HCT116 (cell line): ENCODE measurements around the gene UPK1B. TPM values are rescaled to one million over a fixed set of nuclear protein-coding genes. Genes with fewer than 3 reads are reported as not detected.

ENCODE experiments used
- ATAC-seq: fragments of 200-7000 bp; cut with Tn5 transposase; 2 replicates; pipeline ENCODE4 v1.9.1; 2020; ENCODE audit warnings: mild to moderate bottlenecking, moderate library complexity
- BruUV-seq: library from RNA; stranded (reverse); fragments of 400-500 nt; replicated peaks from 2 replicates; lab custom pipeline; 2021; lab: Mats Ljungman, UMichigan
- CTCF ChIA-PET: fragments of 300-600 bp; sonication (Branson Sonifier 250); formaldehyde crosslinking; loops from one replicate; lab custom pipeline; 2021; ENCODE audit warnings: antibody characterized with exemption; lab: Charles Lee
- POLR2A ChIA-PET: fragments of 300-600, 350-600 bp; sonication (Branson Sonifier 250); formaldehyde crosslinking; loops from one replicate; lab custom pipeline; 2021; ENCODE audit warnings: antibody characterized with exemption; lab: Charles Lee
- RAD21 ChIA-PET, 2 experiments: fragments of 300-600 bp; sonication (Branson Sonifier 250); formaldehyde crosslinking; loops; one replicate each; lab custom pipeline; 2023; ENCODE audit warnings: low total read pairs in 2 of 2; ENCODE audit not compliant: uncharacterized antibody in 2 of 2, unreplicated experiment in 2 of 2, low non-redundant PET in 1 of 2; lab: Charles Lee
- DNase-seq: peaks from one replicate; pipeline ENCODE4 v3.0.0-alpha.2; 2010; ENCODE audit warnings: low read depth, low spot score
- H2AFZ ChIP-seq: fragments of 200-600 bp; shearing (Covaris generic), sonication (generic); 2 replicates; pipeline ENCODE4 v1.6.1; 2017; ENCODE audit warnings: low read depth, mixed run types, mixed read lengths, antibody characterized with exemption, low read length; ENCODE audit not compliant: poor library complexity, severe bottlenecking
- H3K27ac ChIP-seq: 2 replicates; pipeline ENCODE4 v1.5.1; 2012; ENCODE audit warnings: low read depth, low read length
- H3K27me3 ChIP-seq: fragments of 200-600 bp; sonication (generic); 2 replicates; pipeline ENCODE4 v1.6.1; 2016; ENCODE audit warnings: mixed run types, low read length, mixed read lengths; ENCODE audit not compliant: insufficient read depth
- H3K36me3 ChIP-seq, 2 experiments: fragments of 200-500 bp in 1 of 2; fragments of 200-600 bp in 1 of 2; sonication (Bioruptor generic) in 1 of 2; sonication (generic) in 1 of 2; 2 replicates each; pipeline versions ENCODE4 v1.5.1 to v1.6.1; 2014 to 2016; ENCODE audit warnings: low read length in 2 of 2, inconsistent platforms in 1 of 2, mixed read lengths in 1 of 2, mixed run types in 1 of 2; ENCODE audit not compliant: insufficient read depth in 2 of 2, control insufficient read depth in 1 of 2
- H3K4me1 ChIP-seq, 2 experiments: fragments of 200-600 bp in 1 of 2; sonication (generic) in 1 of 2; 2 replicates each; pipeline versions ENCODE4 v1.5.1 to v1.6.1; 2012 to 2017; ENCODE audit warnings: low read length in 2 of 2, inconsistent platforms in 1 of 2, mild to moderate bottlenecking in 1 of 2, mixed read lengths in 1 of 2, mixed run types in 1 of 2, moderate library complexity in 1 of 2; ENCODE audit not compliant: insufficient read depth in 2 of 2, control insufficient read depth in 1 of 2
- H3K4me2 ChIP-seq: fragments of 200-600 bp; sonication (generic); 2 replicates; pipeline ENCODE4 v1.6.1; 2017; ENCODE audit warnings: mixed run types, low read length, mixed read lengths
- H3K4me3 ChIP-seq, 2 experiments: fragments of 200-600 bp in 1 of 2; sonication (generic) in 1 of 2; replicated peaks in 1 of 2; 2 replicates each; pipeline ENCODE4 v1.5.1; 2011 to 2016; ENCODE audit warnings: low read length in 2 of 2, control low read depth in 1 of 2, low read depth in 1 of 2, mild to moderate bottlenecking in 1 of 2, mixed read lengths in 1 of 2, mixed run types in 1 of 2
- H3K79me2 ChIP-seq: fragments of 200-600 bp; sonication (generic); 2 replicates; pipeline ENCODE4 v1.6.1; 2017; ENCODE audit warnings: mild to moderate bottlenecking, mixed run types, low read length, moderate library complexity, mixed read lengths; ENCODE audit not compliant: insufficient read depth
- H3K9ac ChIP-seq: fragments of 200-600 bp; sonication (generic); 2 replicates; pipeline ENCODE4 v1.6.1; 2016; ENCODE audit warnings: low read length, mixed read lengths
- H3K9me2 ChIP-seq: fragments of 200-600 bp; sonication (generic), shearing (Covaris generic); 2 replicates; pipeline ENCODE4 v1.6.1; 2017; ENCODE audit warnings: mixed run types, mild to moderate bottlenecking, moderate library complexity; ENCODE audit not compliant: insufficient read depth
- H3K9me3 ChIP-seq, 2 experiments: fragments of 200-500 bp in 1 of 2; fragments of 200-600 bp in 1 of 2; sonication (Bioruptor generic) in 1 of 2; sonication (generic) in 1 of 2; 2 replicates each; pipeline ENCODE4 v1.6.1; 2014 to 2017; ENCODE audit warnings: low read length in 2 of 2, mixed read lengths in 2 of 2, inconsistent platforms in 1 of 2, low read depth in 1 of 2, mild to moderate bottlenecking in 1 of 2, mixed run types in 1 of 2, moderate library complexity in 1 of 2; ENCODE audit not compliant: control insufficient read depth in 1 of 2, insufficient read depth in 1 of 2
- H4K20me1 ChIP-seq: fragments of 200-600 bp; sonication (generic), shearing (Covaris generic); 2 replicates; pipeline ENCODE4 v1.6.1; 2017; ENCODE audit warnings: mixed run types, mild to moderate bottlenecking, moderate library complexity; ENCODE audit not compliant: insufficient read depth
- ATF3 ChIP-seq: IDR thresholded peaks from 2 replicates; pipeline ENCODE4 v1.6.1; 2012
- CBX3 ChIP-seq: IDR thresholded peaks from 2 replicates; pipeline ENCODE4 v1.6.1; 2012; ENCODE audit warnings: low read depth
- CEBPB ChIP-seq: IDR thresholded peaks from 2 replicates; pipeline ENCODE4 v1.6.1; 2012; ENCODE audit warnings: low read depth
- CTCF ChIP-seq, 3 experiments: fragments of 200-600 bp in 1 of 3; sonication (generic) in 1 of 3; IDR thresholded peaks in 2 of 3; conservative IDR thresholded peaks in 1 of 3; 2 replicates each; pipeline ENCODE4 v1.5.1; 2012 to 2017; ENCODE audit warnings: low read depth in 2 of 3, low read length in 2 of 3, antibody characterized with exemption in 1 of 3, borderline replicate concordance in 1 of 3, control low read depth in 1 of 3, mild to moderate bottlenecking in 1 of 3, mixed read lengths in 1 of 3, mixed run types in 1 of 3, moderate library complexity in 1 of 3; ENCODE audit not compliant: insufficient read depth in 1 of 3
- EGR1 ChIP-seq: IDR thresholded peaks from 2 replicates; pipeline ENCODE4 v1.6.1; 2012; ENCODE audit warnings: low read depth
- ELF1 ChIP-seq: IDR thresholded peaks from 2 replicates; pipeline ENCODE4 v1.6.1; 2012; ENCODE audit warnings: low read depth, borderline replicate concordance
- EZH2 ChIP-seq: fragments of 200-600 bp; sonication (generic); IDR thresholded peaks from 2 replicates; pipeline ENCODE4 v1.6.1; 2017; ENCODE audit warnings: antibody characterized with exemption, mixed run types
- FOSL1 ChIP-seq: IDR thresholded peaks from 2 replicates; pipeline ENCODE4 v1.6.1; 2012; ENCODE audit warnings: low read depth
- JUND ChIP-seq: IDR thresholded peaks from 2 replicates; pipeline ENCODE4 v1.6.1; 2012
- MAX ChIP-seq: IDR thresholded peaks from 2 replicates; pipeline ENCODE4 v1.6.1; 2012
- POLR2A ChIP-seq: IDR thresholded peaks from 2 replicates; pipeline ENCODE4 v1.7.0; 2011; ENCODE audit warnings: borderline replicate concordance; ENCODE audit not compliant: insufficient read depth, insufficient read length; ENCODE audit errors: extremely low read depth
- POLR2AphosphoS5 ChIP-seq: IDR thresholded peaks from 2 replicates; pipeline ENCODE4 v1.6.1; 2011; ENCODE audit warnings: mild to moderate bottlenecking, low read depth, low read length, moderate library complexity
- RAD21 ChIP-seq: IDR thresholded peaks from 2 replicates; pipeline ENCODE4 v1.6.1; 2012; ENCODE audit warnings: low read depth, mild to moderate bottlenecking
- SIN3A ChIP-seq: IDR thresholded peaks from 2 replicates; pipeline ENCODE4 v1.6.1; 2012; ENCODE audit warnings: low read depth
- SP1 ChIP-seq: IDR thresholded peaks from 2 replicates; pipeline ENCODE4 v1.6.1; 2012; ENCODE audit warnings: low read depth
- TCF7L2 ChIP-seq: IDR thresholded peaks from 2 replicates; pipeline ENCODE4 v1.7.0; 2011; ENCODE audit warnings: borderline replicate concordance, inconsistent platforms; ENCODE audit not compliant: insufficient read depth, insufficient read length; ENCODE audit errors: extremely low read depth
- YY1 ChIP-seq: IDR thresholded peaks from 2 replicates; pipeline ENCODE4 v1.6.1; 2011; ENCODE audit warnings: low read length, low read depth, moderate library complexity, mild to moderate bottlenecking; ENCODE audit not compliant: insufficient replicate concordance; ENCODE audit errors: extremely low read depth
- ZFX ChIP-seq: fragments of 450-650 bp; IDR thresholded peaks from 2 replicates; pipeline ENCODE4 v1.6.1; 2017
- intact Hi-C: fragments of 100-400 bp; cut with micrococcal nuclease; formaldehyde crosslinking; loops from 2 replicates; pipeline ENCODE4 v1.10.0; 2022
- total RNA-seq: library from RNA; stranded (reverse); gene quantifications from one replicate; pipeline ENCODE4 v1.2.1, GENCODE V29; 2021; ENCODE audit not compliant: unreplicated experiment
- TF ChIP-seq, protein P1 (sequence below): IDR thresholded peaks from 2 replicates; pipeline ENCODE4 v1.6.1; 2012; ENCODE audit warnings: low read depth

The UPK1B gene
- total RNA-seq, 1 experiment from 2014 or later = not detected

GRCh38 chr3:119211193-119211592 is 37.8 kb downstream of the UPK1B start:
- Histone ChIP-seq H3K9ac (no peak overlapping the region), H3K4me3 (no peak overlapping the region), H3K36me3 (peaks cover 7 to 10% of the 10 kb centered on the region in 2 experiments; a peak in 2 of 4 replicates), H3K4me1 (no peaks in the 10 kb centered on the region), H2AFZ (no peak overlapping the region), H3K27me3 (no peaks in the 10 kb centered on the region), H3K79me2 (no peaks in the 10 kb centered on the region), H3K9me2 (no peaks in the 10 kb centered on the region), H3K27ac (no peak overlapping the region), H3K9me3 (no peaks in the 10 kb centered on the region), H4K20me1 (no peaks in the 10 kb centered on the region), H3K4me2 (no peak overlapping the region)
- CTCF ChIA-PET = interaction anchor here (2.0 kb wide), 1 partner anchor 30 kb away, joined by 5 read pairs; the partner anchor contains the start of gene B4GALT4
- BruUV-seq = no TSS peak
- ATAC-seq (no peak), DNase-seq (no peak)
- TF ChIP-seq POLR2A (no peak), CEBPB (no peak), CBX3 (no peak), SP1 (no peak), FOSL1 (no peak), TCF7L2 (no peak), ELF1 (no peak), YY1 (no peak), MAX (no peak), CTCF (IDR thresholded peaks at IDR 0.05 in 2 of 3, conservative IDR thresholded peaks at IDR 0.05 in 1 of 3; ENCODE audit: borderline replicate concordance in 1 of 3, insufficient read depth in 1 of 3, low read depth in 2 of 3, low read length in 2 of 3) (no peak), EZH2 (no peak), JUND (no peak), ATF3 (no peak), RAD21 (no peak), SIN3A (no peak), POLR2AphosphoS5 (no peak), EGR1 (no peak), ZFX (no peak)
- TF ChIP-seq, protein P1, sequence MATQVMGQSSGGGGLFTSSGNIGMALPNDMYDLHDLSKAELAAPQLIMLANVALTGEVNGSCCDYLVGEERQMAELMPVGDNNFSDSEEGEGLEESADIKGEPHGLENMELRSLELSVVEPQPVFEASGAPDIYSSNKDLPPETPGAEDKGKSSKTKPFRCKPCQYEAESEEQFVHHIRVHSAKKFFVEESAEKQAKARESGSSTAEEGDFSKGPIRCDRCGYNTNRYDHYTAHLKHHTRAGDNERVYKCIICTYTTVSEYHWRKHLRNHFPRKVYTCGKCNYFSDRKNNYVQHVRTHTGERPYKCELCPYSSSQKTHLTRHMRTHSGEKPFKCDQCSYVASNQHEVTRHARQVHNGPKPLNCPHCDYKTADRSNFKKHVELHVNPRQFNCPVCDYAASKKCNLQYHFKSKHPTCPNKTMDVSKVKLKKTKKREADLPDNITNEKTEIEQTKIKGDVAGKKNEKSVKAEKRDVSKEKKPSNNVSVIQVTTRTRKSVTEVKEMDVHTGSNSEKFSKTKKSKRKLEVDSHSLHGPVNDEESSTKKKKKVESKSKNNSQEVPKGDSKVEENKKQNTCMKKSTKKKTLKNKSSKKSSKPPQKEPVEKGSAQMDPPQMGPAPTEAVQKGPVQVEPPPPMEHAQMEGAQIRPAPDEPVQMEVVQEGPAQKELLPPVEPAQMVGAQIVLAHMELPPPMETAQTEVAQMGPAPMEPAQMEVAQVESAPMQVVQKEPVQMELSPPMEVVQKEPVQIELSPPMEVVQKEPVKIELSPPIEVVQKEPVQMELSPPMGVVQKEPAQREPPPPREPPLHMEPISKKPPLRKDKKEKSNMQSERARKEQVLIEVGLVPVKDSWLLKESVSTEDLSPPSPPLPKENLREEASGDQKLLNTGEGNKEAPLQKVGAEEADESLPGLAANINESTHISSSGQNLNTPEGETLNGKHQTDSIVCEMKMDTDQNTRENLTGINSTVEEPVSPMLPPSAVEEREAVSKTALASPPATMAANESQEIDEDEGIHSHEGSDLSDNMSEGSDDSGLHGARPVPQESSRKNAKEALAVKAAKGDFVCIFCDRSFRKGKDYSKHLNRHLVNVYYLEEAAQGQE = no peak
- RAD21 ChIA-PET = no interaction called here
- intact Hi-C loops = no loop called here
- POLR2A ChIA-PET = interaction anchor here (0.7 kb wide), 1 partner anchor 25 kb away, joined by 3 read pairs; no protein-coding TSS in a partner anchor
